H1 (cell line): ENCODE data around the gene VPS72. TPM values are rescaled to one million over a fixed set of nuclear protein-coding genes. Genes with fewer than 3 reads are reported as not detected.

Experiments
- CTCF ChIA-PET: fragments of 300-600 bp; sonication (Branson Sonifier 250); formaldehyde crosslinking; loops from one replicate; lab custom pipeline; 2021; ENCODE audit not compliant: partially characterized antibody; lab: Charles Lee
- POLR2A ChIA-PET: fragments of 300-600 bp; sonication (Branson Sonifier 250); formaldehyde crosslinking; loops from one replicate; lab custom pipeline; 2021; ENCODE audit warnings: inconsistent platforms; ENCODE audit not compliant: partially characterized antibody; lab: Charles Lee
- DNase-seq, 2 experiments: peaks; one replicate each; pipeline versions ENCODE4 v3.0.0 to v3.0.0-alpha.2; 2010 to 2022; ENCODE audit warnings: low spot score in 2 of 2, low read depth in 1 of 2, mixed read lengths in 1 of 2
- FAIRE-seq: peaks from 2 replicates; lab custom pipeline; 2011; peaks lifted over from hg19 to GRCh38; lab: Jason Lieb, UNC
- H2AFZ ChIP-seq: 2 replicates; pipeline ENCODE4 v1.8.1; 2012; ENCODE audit warnings: low read length, inconsistent platforms
- H2AK5ac ChIP-seq: 2 replicates; pipeline ENCODE4 v1.6.1; 2013; ENCODE audit warnings: low read depth, low read length
- H2BK120ac ChIP-seq: replicated peaks from 2 replicates; pipeline ENCODE3; 2013; ENCODE audit warnings: low read depth, low read length, inconsistent platforms
- H2BK12ac ChIP-seq: 2 replicates; pipeline ENCODE4 v1.6.1; 2013; ENCODE audit warnings: low read depth, low read length
- H2BK15ac ChIP-seq: 2 replicates; pipeline ENCODE4 v1.6.1; 2013; ENCODE audit warnings: low read length
- H2BK20ac ChIP-seq: 2 replicates; pipeline ENCODE4 v1.6.1; 2013; ENCODE audit warnings: low read length
- H2BK5ac ChIP-seq: 2 replicates; pipeline ENCODE4 v1.6.1; 2013; ENCODE audit warnings: low read depth, low read length
- H3K14ac ChIP-seq: 2 replicates; pipeline ENCODE4 v1.6.1; 2013; ENCODE audit warnings: inconsistent platforms; ENCODE audit not compliant: insufficient read length
- H3K18ac ChIP-seq: 2 replicates; pipeline ENCODE4 v1.6.1; 2013; ENCODE audit warnings: low read length; ENCODE audit errors: extremely low read depth
- H3K23ac ChIP-seq: 2 replicates; pipeline ENCODE4 v1.6.1; 2013; ENCODE audit warnings: inconsistent platforms; ENCODE audit not compliant: insufficient read length
- H3K23me2 ChIP-seq: 2 replicates; pipeline ENCODE4 v1.6.1; 2013; ENCODE audit warnings: low read depth, low read length
- H3K27ac ChIP-seq: 2 replicates; pipeline ENCODE4 v1.6.1; 2011; ENCODE audit warnings: low read depth, low read length, inconsistent platforms
- H3K27me3 ChIP-seq, 4 experiments: replicated peaks in 1 of 4; 1 replicate in 1 of 4; 2 replicates in 3 of 4; pipeline versions ENCODE4 v1.6.1 to v1.8.1; 2011 to 2013; ENCODE audit warnings: low read length in 3 of 4, mild to moderate bottlenecking in 3 of 4, inconsistent platforms in 2 of 4, mixed read lengths in 2 of 4, moderate library complexity in 1 of 4; ENCODE audit not compliant: control insufficient read depth in 3 of 4, insufficient read depth in 3 of 4; ENCODE audit errors: extremely low read depth in 1 of 4
- H3K36me3 ChIP-seq, 4 experiments: 2 replicates each; pipeline versions ENCODE4 v1.6.1 to v1.8.1; 2011 to 2013; ENCODE audit warnings: mild to moderate bottlenecking in 4 of 4, low read length in 3 of 4, moderate library complexity in 2 of 4, control low read depth in 1 of 4, inconsistent platforms in 1 of 4; ENCODE audit not compliant: insufficient read depth in 4 of 4, control insufficient read depth in 2 of 4
- H3K4ac ChIP-seq: replicated peaks from 2 replicates; pipeline ENCODE3; 2013; ENCODE audit warnings: low read length, low read depth, mixed read lengths, inconsistent platforms; ENCODE audit not compliant: insufficient read length
- H3K4me1 ChIP-seq, 4 experiments: replicated peaks in 1 of 4; 1 replicate in 1 of 4; 2 replicates in 3 of 4; pipeline versions ENCODE4 v1.6.1 to v1.8.1; 2011 to 2013; ENCODE audit warnings: low read length in 3 of 4, inconsistent platforms in 2 of 4, mixed read lengths in 1 of 4; ENCODE audit not compliant: insufficient read depth in 4 of 4, control insufficient read depth in 3 of 4
- H3K4me2 ChIP-seq, 2 experiments: 2 replicates each; pipeline versions ENCODE4 v1.6.1 to v1.8.1; 2011 to 2013; ENCODE audit warnings: low read depth in 2 of 2, low read length in 2 of 2, control low read depth in 1 of 2, inconsistent platforms in 1 of 2, mild to moderate bottlenecking in 1 of 2; ENCODE audit not compliant: insufficient read depth in 1 of 2
- H3K4me3 ChIP-seq, 4 experiments: fragments of 200-600, 300-600 bp in 1 of 4; sonication (generic), shearing (Covaris generic), sonication (Bioruptor Twin) in 1 of 4; 2 replicates each; pipeline versions ENCODE4 v1.5.1 to v1.8.1; 2011 to 2016; ENCODE audit warnings: low read length in 4 of 4, low read depth in 3 of 4, control low read depth in 2 of 4, inconsistent platforms in 2 of 4, mild to moderate bottlenecking in 2 of 4, mixed read lengths in 1 of 4, moderate library complexity in 1 of 4; ENCODE audit not compliant: insufficient read depth in 2 of 4; ENCODE audit errors: extremely low read depth in 1 of 4
- H3K56ac ChIP-seq: replicated peaks from 2 replicates; pipeline ENCODE3; 2013; ENCODE audit warnings: low read depth, mild to moderate bottlenecking, mixed read lengths, low read length, inconsistent platforms; ENCODE audit not compliant: insufficient read length
- H3K79me1 ChIP-seq: 2 replicates; pipeline ENCODE4 v1.6.1; 2013; ENCODE audit warnings: low read depth, low read length, control low read depth
- H3K79me2 ChIP-seq, 2 experiments: 2 replicates each; pipeline versions ENCODE4 v1.6.1 to v1.8.1; 2012 to 2013; ENCODE audit warnings: low read length in 2 of 2, mild to moderate bottlenecking in 2 of 2, inconsistent platforms in 1 of 2; ENCODE audit not compliant: insufficient read depth in 2 of 2, control insufficient read depth in 1 of 2
- H3K9ac ChIP-seq, 4 experiments: replicated peaks in 1 of 4; 1 replicate in 1 of 4; 2 replicates in 3 of 4; pipeline versions ENCODE4 v1.6.1 to v1.8.1; 2011 to 2013; ENCODE audit warnings: low read depth in 3 of 4, low read length in 3 of 4, control low read depth in 2 of 4, mild to moderate bottlenecking in 2 of 4, moderate library complexity in 2 of 4, inconsistent platforms in 1 of 4; ENCODE audit errors: extremely low read depth in 1 of 4
- H3K9me3 ChIP-seq, 2 experiments: 2 replicates each; pipeline versions ENCODE4 v1.6.1 to v1.8.1; 2012 to 2013; ENCODE audit warnings: mild to moderate bottlenecking in 2 of 2, moderate library complexity in 2 of 2, control low read depth in 1 of 2, inconsistent platforms in 1 of 2, low read depth in 1 of 2, low read length in 1 of 2, mixed read lengths in 1 of 2; ENCODE audit not compliant: insufficient read depth in 2 of 2
- H4K20me1 ChIP-seq, 2 experiments: replicated peaks in 1 of 2; 2 replicates each; pipeline versions ENCODE3 to v1.8.1; 2011 to 2013; ENCODE audit warnings: inconsistent platforms in 2 of 2, low read length in 2 of 2, mild to moderate bottlenecking in 1 of 2; ENCODE audit not compliant: insufficient read depth in 2 of 2, control insufficient read depth in 1 of 2
- H4K5ac ChIP-seq: 2 replicates; pipeline ENCODE4 v1.6.1; 2013; ENCODE audit warnings: low read length, low read depth, mixed read lengths, inconsistent platforms; ENCODE audit not compliant: insufficient read length
- H4K8ac ChIP-seq: 2 replicates; pipeline ENCODE4 v1.8.0; 2013; ENCODE audit warnings: mild to moderate bottlenecking, moderate library complexity, low read length, inconsistent platforms; ENCODE audit not compliant: insufficient read depth; ENCODE audit errors: extremely low read depth
- H4K91ac ChIP-seq: replicated peaks from 2 replicates; pipeline ENCODE3; 2013; ENCODE audit warnings: low read length, mixed read lengths, inconsistent platforms; ENCODE audit not compliant: insufficient read length
- EGR1 ChIP-seq: IDR thresholded peaks from 2 replicates; pipeline ENCODE4 v1.6.1; 2011; ENCODE audit warnings: low read depth, low read length, borderline replicate concordance
- NANOG ChIP-seq: IDR thresholded peaks from 2 replicates; pipeline ENCODE4 v1.6.1; 2011; ENCODE audit warnings: low read length, low read depth, mild to moderate bottlenecking, inconsistent platforms; ENCODE audit not compliant: insufficient read depth, poor library complexity, severe bottlenecking
- RNF2 ChIP-seq: fragments of 200-900, 300-1000 bp; sonication (generic); IDR thresholded peaks from 2 replicates; pipeline ENCODE4 v1.7.1; 2016; ENCODE audit warnings: borderline replicate concordance, low read depth, mild to moderate bottlenecking, antibody characterized with exemption, low read length; ENCODE audit not compliant: poor library complexity, severe bottlenecking; ENCODE audit errors: missing control alignments
- SAP30 ChIP-seq: fragments of 300-600 bp; sonication (generic); IDR thresholded peaks from 2 replicates; pipeline ENCODE4 v1.7.1; 2012; ENCODE audit warnings: low read length, moderate library complexity, mild to moderate bottlenecking, inconsistent platforms; ENCODE audit not compliant: insufficient read depth, insufficient replicate concordance
- SIRT6 ChIP-seq: IDR thresholded peaks from one replicate; pipeline ENCODE4 v1.7.1; 2012; ENCODE audit warnings: low read length, inconsistent platforms
- TEAD4 ChIP-seq: IDR thresholded peaks from 2 replicates; pipeline ENCODE4 v1.6.1; 2012; ENCODE audit warnings: low read depth, low read length, inconsistent platforms, mixed read lengths
- ZNF274 ChIP-seq: IDR thresholded peaks from 2 replicates; pipeline ENCODE4 v1.7.0; 2012; ENCODE audit warnings: low read length, borderline replicate concordance; ENCODE audit errors: extremely low read depth
- WGBS, 2 experiments: shearing (Covaris generic) in 1 of 2; methylation state at CpG; one replicate each; pipeline versions ENCODE4 v1.1.6 to v1.1.7; 2013 to 2015; ENCODE audit warnings: low lambda C conversion rate in 2 of 2, mixed read lengths in 2 of 2, inconsistent platforms in 1 of 2, low coverage in 1 of 2, missing lambda C conversion rate in 1 of 2; ENCODE audit not compliant: insufficient replicate concordance in 2 of 2, insufficient coverage in 1 of 2, insufficient read length in 1 of 2; ENCODE audit errors: extremely low coverage in 1 of 2, missing lambda C conversion rate in 1 of 2; 5-methylcytosine and 5-hydroxymethylcytosine counted together
- polyA plus RNA-seq, 7 experiments: library from polyadenylated mRNA; depleted of rRNA in 3 of 7; stranded (reverse) in 5 of 7; unstranded in 2 of 7; fragments of >200 nt in 5 of 7; fragments of 200-250 nt in 2 of 7; gene quantifications; 1 replicate in 5 of 7; 2 replicates in 1 of 7; 4 replicates in 1 of 7; pipeline versions ENCODE4 v1.2.1 to v1.2.3, GENCODE V29; 2011 to 2013; ENCODE audit warnings: missing spikeins in 2 of 7, mixed read lengths in 2 of 7
- total RNA-seq: library from RNA; stranded (reverse); fragmentation: NEBNext Ultra II Directional; extraction: Animal tissue kit (Norgen Biotek cat#: 25700); gene quantifications from 2 replicates; pipeline ENCODE4 v1.2.1, GENCODE V29; 2021
- TF ChIP-seq, protein P1 (sequence below): IDR thresholded peaks from 2 replicates; pipeline ENCODE4 v1.6.1; 2011; ENCODE audit warnings: low read length, improper control_type of control experiment

The VPS72 gene
- total and polyA plus RNA-seq, 2 of the 8 experiments (the other 6 are each of a cell fraction or from before 2014, with no cell fraction given), result 86.6 to 121 TPM

DNA sequence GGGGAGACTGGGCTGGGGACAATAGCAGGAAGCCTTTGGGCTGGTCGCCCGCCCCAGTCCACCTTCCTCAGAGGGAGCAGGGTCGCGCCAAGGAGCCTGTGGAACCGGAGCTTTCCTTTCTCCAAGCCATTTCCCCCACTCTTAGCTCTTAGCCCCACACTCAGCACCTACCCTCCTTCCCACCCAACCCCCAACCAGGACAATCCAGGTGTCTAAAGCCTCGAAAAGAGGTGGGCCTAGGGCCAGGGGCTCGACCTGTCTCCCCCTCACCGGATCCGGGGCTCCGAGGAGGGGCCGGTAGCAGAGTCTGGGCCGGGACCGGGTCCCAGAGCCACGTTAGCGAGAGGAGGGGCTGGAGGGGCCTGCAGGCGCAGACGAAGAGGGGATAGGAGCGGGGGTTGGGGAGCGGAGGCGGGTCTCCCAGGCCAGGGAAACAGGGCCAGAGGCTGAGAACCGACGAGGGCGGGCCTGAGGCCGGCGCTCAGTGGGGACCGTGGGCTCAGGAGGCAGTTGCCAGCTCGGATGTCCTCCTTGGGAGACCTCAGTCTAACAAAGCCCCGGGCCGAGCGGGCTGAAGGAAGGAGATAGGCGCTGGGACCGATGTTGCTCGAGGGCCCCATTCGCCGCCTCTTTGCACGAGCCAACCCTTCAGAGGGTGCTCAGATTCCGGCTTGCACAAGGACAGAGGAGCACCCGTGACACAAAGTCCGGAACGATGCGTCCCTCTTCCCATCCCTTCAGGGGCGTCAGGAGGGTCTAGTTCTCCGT is 44.5 kb downstream of the VPS72 start:
- ChIA-PET CTCF (interaction anchor here (0.7 to 4.7 kb wide), 7 partner anchors 10 to 54 kb away, joined by 3 to 54 read pairs (median 5); no protein-coding TSS in a partner anchor), POLR2A (interaction anchor here (1.1 to 10.7 kb wide), 7 partner anchors 10 to 183 kb away, joined by 3 to 124 read pairs (median 6); partner anchors contain the start of genes LYSMD1, SCNM1 and TNFAIP8L2)
- no peak overlapping the region for H3K56ac ChIP-seq
- TF ChIP-seq TEAD4, result no peak
- TF ChIP-seq SIRT6, result no peak
- TF ChIP-seq, protein P1, sequence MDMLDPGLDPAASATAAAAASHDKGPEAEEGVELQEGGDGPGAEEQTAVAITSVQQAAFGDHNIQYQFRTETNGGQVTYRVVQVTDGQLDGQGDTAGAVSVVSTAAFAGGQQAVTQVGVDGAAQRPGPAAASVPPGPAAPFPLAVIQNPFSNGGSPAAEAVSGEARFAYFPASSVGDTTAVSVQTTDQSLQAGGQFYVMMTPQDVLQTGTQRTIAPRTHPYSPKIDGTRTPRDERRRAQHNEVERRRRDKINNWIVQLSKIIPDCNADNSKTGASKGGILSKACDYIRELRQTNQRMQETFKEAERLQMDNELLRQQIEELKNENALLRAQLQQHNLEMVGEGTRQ, result no peak
- no peak for TF ChIP-seq ZNF274
- TF ChIP-seq SAP30, result peak; percentile 26
- TF ChIP-seq EGR1, result no peak
- no peak for TF ChIP-seq RNF2
- no peak for TF ChIP-seq NANOG

More for the DNA sequence above, 44.5 kb downstream of the VPS72 start:
- Histone ChIP-seq H3K36me3 (no peaks in the 10 kb centered on the region), H4K91ac (peak overlapping the region; percentile 63), H2BK20ac (no peak overlapping the region; the same call in 1 of the 2 replicates), H3K9ac (peak overlapping the region in 3 of 4 experiments; percentile 40 to 59 (median 54); a peak in 5 of 7 replicates), H2BK12ac (no peak overlapping the region; the same call in 1 of the 2 replicates), H4K20me1 (no peaks in the 10 kb centered on the region), H3K4me2 (peak overlapping the region; percentile 98 to 100), H3K27ac (no peak overlapping the region), H3K14ac (no peak overlapping the region), H3K4me3 (peak overlapping the region; percentile 81 to 88 (median 85)), H3K4me1 (peaks cover 15 to 31% (median 21%) of the 10 kb centered on the region in 4 experiments), H4K8ac (0 out of 2 replicates have a peak overlapping the region, but pooled peaks have one; percentile 19), H2BK120ac (no peak overlapping the region), H2BK15ac (peak overlapping the region; percentile 49; the same call in 1 of the 2 replicates), H3K27me3 (peaks cover 0 to 17% (median 8%) of the 10 kb centered on the region in 4 experiments; a peak in 5 of 7 replicates), H3K23ac (no peak overlapping the region), H3K23me2 (peaks cover 16% of the 10 kb centered on the region), H4K5ac (no peak overlapping the region), H2AFZ (peak overlapping the region; percentile 38; the same call in 1 of the 2 replicates), H3K18ac (peak overlapping the region; percentile 73), H3K4ac (peak overlapping the region; percentile 72), H2AK5ac (no peak overlapping the region), H3K79me2 (no peaks in the 10 kb centered on the region), H2BK5ac (peak overlapping the region; percentile 3; the same call in 1 of the 2 replicates), H3K79me1 (peaks cover 5% of the 10 kb centered on the region; the same call in 1 of the 2 replicates), H3K9me3 (no peaks in the 10 kb centered on the region)
- WGBS, 2 experiments, result 3% methylated on average over 41 of the region's 43 CpGs; no CpG with 5 or more reads in 1 of the 2 experiments
- FAIRE-seq (no peak), DNase-seq (peak in 1 of 2 experiments; percentile 77)
